ENCODE data around the gene DPP3. TPM values are rescaled to one million over a fixed set of nuclear protein-coding genes. Genes with fewer than 3 reads are reported as not detected.

Gene DPP3
- total RNA-seq, 4 donors from 2014 or later = 12.2 to 23.0 (median 22.2) TPM

DNA sequence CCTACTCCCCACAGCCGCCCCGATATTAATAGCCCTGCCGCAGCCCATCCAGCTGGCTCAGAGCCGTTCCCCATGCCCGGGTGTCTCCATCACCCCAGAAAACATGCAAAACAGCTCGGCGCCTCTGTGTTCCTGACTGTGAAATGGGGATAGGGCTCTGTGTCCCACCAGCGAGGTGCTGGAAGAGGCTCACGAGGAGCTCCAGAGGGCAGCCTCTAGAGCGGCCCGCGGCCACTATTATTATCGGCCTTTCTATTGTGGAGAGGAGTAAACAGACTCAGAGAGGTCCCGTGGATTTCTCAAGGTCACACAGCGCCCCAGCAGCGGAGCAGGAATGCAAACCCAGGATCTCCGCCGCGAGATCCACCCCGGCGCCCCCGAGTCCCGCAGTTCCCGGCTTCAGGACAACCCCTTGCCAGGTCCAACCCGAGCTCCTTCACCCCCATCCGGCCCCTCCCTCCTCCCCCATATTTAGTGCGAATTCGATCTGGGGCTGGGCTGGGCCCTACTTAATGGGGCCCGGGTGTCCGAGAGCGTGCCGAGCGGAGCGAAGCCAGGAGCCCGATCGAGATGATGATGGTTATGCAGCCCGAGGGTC, 66.2 kb downstream of the DPP3 start, which contains the start of gene ACTN3:
TSS of gene ACTN3 (plus strand) at position 536 of the 598 bp plus-strand sequence. CDS start at position 571, 35 bp downstream.
- peaks cover 36% of the 10 kb centered on the region for H3K4me1 ChIP-seq
- H3K27me3 ChIP-seq = no peaks in the 10 kb centered on the region
- TF ChIP-seq POLR2AphosphoS5 (IDR thresholded peaks at IDR 0.05) (no peak), POLR2A (IDR thresholded peaks at IDR 0.05) (no peak), EP300 (IDR thresholded peaks at IDR 0.05) (no peak)
- TF ChIP-seq, protein P1, sequence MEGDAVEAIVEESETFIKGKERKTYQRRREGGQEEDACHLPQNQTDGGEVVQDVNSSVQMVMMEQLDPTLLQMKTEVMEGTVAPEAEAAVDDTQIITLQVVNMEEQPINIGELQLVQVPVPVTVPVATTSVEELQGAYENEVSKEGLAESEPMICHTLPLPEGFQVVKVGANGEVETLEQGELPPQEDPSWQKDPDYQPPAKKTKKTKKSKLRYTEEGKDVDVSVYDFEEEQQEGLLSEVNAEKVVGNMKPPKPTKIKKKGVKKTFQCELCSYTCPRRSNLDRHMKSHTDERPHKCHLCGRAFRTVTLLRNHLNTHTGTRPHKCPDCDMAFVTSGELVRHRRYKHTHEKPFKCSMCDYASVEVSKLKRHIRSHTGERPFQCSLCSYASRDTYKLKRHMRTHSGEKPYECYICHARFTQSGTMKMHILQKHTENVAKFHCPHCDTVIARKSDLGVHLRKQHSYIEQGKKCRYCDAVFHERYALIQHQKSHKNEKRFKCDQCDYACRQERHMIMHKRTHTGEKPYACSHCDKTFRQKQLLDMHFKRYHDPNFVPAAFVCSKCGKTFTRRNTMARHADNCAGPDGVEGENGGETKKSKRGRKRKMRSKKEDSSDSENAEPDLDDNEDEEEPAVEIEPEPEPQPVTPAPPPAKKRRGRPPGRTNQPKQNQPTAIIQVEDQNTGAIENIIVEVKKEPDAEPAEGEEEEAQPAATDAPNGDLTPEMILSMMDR (IDR thresholded peaks at IDR 0.05) = no peak
- peaks cover 17% of the 10 kb centered on the region for H3K36me3 ChIP-seq
- peak within 1 kb of the TSS; percentile 73 for H3K4me3 ChIP-seq
- no peak for DNase-seq (ENCODE audit: low spot score in 2 of 2)
- peak within 1 kb of the TSS; percentile 53 for H3K27ac ChIP-seq
- no peaks in the 10 kb centered on the region for H3K9me3 ChIP-seq
- WGBS = 0% methylated on average over 21 of the region's 37 CpGs

DNA sequence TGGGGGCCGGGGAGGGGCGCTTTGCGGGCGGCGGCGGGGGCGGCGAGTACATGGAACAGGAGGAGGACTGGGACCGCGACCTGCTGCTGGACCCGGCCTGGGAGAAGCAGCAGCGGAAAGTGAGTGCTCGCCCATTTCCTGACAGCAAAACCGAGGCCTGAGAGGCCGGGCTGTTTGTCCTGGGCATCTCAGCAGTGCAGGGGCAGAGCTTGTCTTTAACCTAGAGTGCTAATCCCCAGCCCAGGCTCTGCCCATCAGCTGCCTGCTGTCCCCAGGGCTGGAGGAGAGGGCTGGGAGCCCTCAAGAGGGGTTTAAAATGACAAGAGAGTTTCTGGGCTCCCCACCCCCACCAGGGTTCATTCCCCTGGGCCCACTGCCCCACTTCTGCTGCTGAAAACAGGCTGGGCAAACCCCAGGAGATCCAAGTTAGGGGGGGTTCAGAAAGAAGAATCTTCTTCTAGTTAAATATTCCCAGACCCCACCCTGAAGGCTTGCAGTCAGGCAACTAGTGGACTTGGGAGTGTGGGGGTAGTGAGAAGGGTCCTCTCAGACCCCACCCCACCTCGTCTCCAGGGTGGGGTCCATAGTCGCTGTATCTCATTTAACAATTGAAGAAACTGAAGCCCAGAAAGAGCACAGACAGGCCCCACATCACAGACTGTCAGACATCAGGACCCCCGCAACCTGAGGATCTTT, 66.9 kb downstream of the DPP3 start:
- 48% methylated on average over 6 of the region's 18 CpGs for WGBS
- Histone ChIP-seq H3K4me3 (peak overlapping the region; percentile 73), H3K27ac (no peak overlapping the region), H3K4me1 (peaks cover 36% of the 10 kb centered on the region), H3K36me3 (peaks cover 13% of the 10 kb centered on the region), H3K27me3 (no peaks in the 10 kb centered on the region), H3K9me3 (no peaks in the 10 kb centered on the region)
- TF ChIP-seq POLR2AphosphoS5 (IDR thresholded peaks at IDR 0.05) (no peak), POLR2A (IDR thresholded peaks at IDR 0.05) (no peak), EP300 (IDR thresholded peaks at IDR 0.05) (no peak)
- TF ChIP-seq, protein P1 (IDR thresholded peaks at IDR 0.05) = no peak
- DNase-seq (ENCODE audit: low spot score in 2 of 2) = no peak

DNA sequence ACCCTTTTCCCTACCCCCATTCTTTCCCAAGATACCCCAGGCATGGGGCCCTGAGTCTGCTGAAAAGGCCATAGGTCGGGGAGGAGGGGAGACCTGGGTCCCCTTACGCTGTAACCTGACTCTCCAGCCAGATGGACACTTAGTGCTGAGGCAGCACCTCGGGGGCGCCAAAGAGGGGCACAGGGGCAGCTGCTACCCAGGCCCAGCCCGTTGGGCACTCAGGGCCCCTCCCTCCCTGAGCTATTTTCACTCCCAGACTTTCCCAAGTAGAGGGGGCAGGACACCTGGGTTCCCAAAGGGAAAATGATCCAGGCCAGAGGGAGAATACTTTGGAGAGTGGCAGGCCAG, 67.4 kb downstream of the DPP3 start:
- no peak overlapping the region for H3K27ac ChIP-seq

DNA sequence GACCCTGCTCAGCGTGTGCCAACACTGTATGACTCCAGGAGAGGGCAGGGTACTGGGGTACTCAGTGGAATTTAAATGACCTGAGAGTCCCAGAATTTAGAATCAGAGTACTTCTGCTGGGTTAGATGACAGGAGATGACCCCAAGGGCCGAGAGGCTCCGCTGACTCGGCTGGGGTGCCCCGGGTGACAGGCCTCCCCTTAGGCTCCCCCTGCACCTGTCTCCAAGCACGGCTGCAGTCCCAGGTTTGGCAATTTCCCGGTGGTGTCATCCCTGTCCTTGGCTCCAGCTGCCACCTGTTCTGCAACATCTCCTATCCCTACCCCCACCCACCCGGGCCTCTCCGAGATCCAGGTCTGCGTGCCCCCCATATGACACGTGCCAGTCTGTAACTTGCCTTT, 67.8 kb downstream of the DPP3 start:
- peaks cover 4% of the 10 kb centered on the region for H3K36me3 ChIP-seq
- H3K4me3 ChIP-seq = no peak overlapping the region
- no peak for TF ChIP-seq EP300 (IDR thresholded peaks at IDR 0.05)
- TF ChIP-seq POLR2A (IDR thresholded peaks at IDR 0.05) = no peak
- TF ChIP-seq, protein P1 (IDR thresholded peaks at IDR 0.05) = no peak
- no peak for TF ChIP-seq POLR2AphosphoS5 (IDR thresholded peaks at IDR 0.05)
- H3K9me3 ChIP-seq = no peaks in the 10 kb centered on the region
- H3K4me1 ChIP-seq = peaks cover 30% of the 10 kb centered on the region
- H3K27me3 ChIP-seq = no peaks in the 10 kb centered on the region
- H3K27ac ChIP-seq = no peak overlapping the region
- no peak for DNase-seq (ENCODE audit: low spot score in 2 of 2)
- WGBS = 32% methylated on average over 11 of the region's 11 CpGs

More for the DNA sequence above, 67.4 kb downstream of the DPP3 start:
- peaks cover 8% of the 10 kb centered on the region for H3K36me3 ChIP-seq
- no peak overlapping the region for H3K4me3 ChIP-seq
- 67% methylated on average over 3 of the region's 5 CpGs for WGBS
- H3K9me3 ChIP-seq = no peaks in the 10 kb centered on the region
- DNase-seq (ENCODE audit: low spot score in 2 of 2) = no peak
- TF ChIP-seq, protein P1 (IDR thresholded peaks at IDR 0.05) = no peak
- TF ChIP-seq EP300 (IDR thresholded peaks at IDR 0.05) (no peak), POLR2A (IDR thresholded peaks at IDR 0.05) (no peak), POLR2AphosphoS5 (IDR thresholded peaks at IDR 0.05) (no peak)
- no peaks in the 10 kb centered on the region for H3K27me3 ChIP-seq
- peaks cover 32% of the 10 kb centered on the region for H3K4me1 ChIP-seq

All from suprapubic skin (tissue), 4 donors.